ENCODE data around the gene ZNF664. TPM values are rescaled to one million over a fixed set of nuclear protein-coding genes. Genes with fewer than 3 reads are reported as not detected.

Gene ZNF664
- total RNA-seq, 1 experiment from 2014 or later = 124 TPM

- TF ChIP-seq RAD21 (IDR thresholded peaks at IDR 0.05; ENCODE audit: low read depth) (no peak), EGR1 (IDR thresholded peaks at IDR 0.05; ENCODE audit: low read depth) (no peak), POLR2AphosphoS5 (IDR thresholded peaks at IDR 0.05; ENCODE audit: low read depth, low read length) (no peak)
Observed at GRCh38 chr12:123997033-123997822, 24.2 kb downstream of the ZNF664 start (continued).

DNA sequence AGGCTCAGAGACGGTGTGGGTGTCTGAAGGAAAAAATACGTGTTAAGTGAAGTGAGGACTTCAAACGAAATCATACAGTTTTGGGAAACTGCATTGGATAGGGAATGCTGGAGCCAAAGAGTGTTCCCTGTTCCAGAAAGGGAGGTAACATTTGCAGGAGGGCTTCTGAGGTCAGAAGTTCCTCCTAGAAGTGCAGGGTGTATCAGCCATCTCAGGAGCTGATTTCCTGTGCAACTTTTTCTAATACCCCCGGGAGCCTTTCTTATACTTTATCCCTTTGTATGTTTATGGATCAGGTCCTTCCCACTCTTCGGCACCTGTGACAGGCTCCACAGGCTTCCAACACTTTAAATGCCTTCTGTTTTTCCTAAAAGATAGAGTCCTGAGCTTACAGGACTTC lies 24.9 kb downstream of the ZNF664 start:
- no TSS peak for BruUV-seq (replicated peaks)
- no peak overlapping the region for H3K4me2 ChIP-seq (ENCODE audit: low read length)
- peaks cover 2 to 3% of the 10 kb centered on the region in 2 experiments; a peak in 2 of 4 replicates for H3K36me3 ChIP-seq (ENCODE audit: control insufficient read depth in 1 of 2, insufficient read depth in 2 of 2, low read length in 2 of 2)
- H3K4me3 ChIP-seq (replicated peaks in 1 of 2; ENCODE audit: low read depth in 1 of 2, low read length in 2 of 2) = no peak overlapping the region
- no peak overlapping the region for H3K9ac ChIP-seq (ENCODE audit: low read length)
- peaks cover 78% of the 10 kb centered on the region for H3K79me2 ChIP-seq (ENCODE audit: insufficient read depth, low read length)
- TF ChIP-seq SIN3A (IDR thresholded peaks at IDR 0.05; ENCODE audit: low read depth) (no peak), FOSL1 (IDR thresholded peaks at IDR 0.05; ENCODE audit: low read depth) (no peak), EZH2phosphoT487 (IDR thresholded peaks at IDR 0.05; ENCODE audit: borderline replicate concordance) (no peak), CBX3 (IDR thresholded peaks at IDR 0.05; ENCODE audit: low read depth) (no peak), YY1 (IDR thresholded peaks at IDR 0.05; ENCODE audit: extremely low read depth, insufficient replicate concordance, low read depth, low read length) (no peak), POLR2A (IDR thresholded peaks at IDR 0.05; ENCODE audit: borderline replicate concordance, extremely low read depth, insufficient read depth, insufficient read length) (no peak), RAD21 (IDR thresholded peaks at IDR 0.05; ENCODE audit: low read depth) (no peak), ZNF274 (IDR thresholded peaks at IDR 0.05; ENCODE audit: low read depth, low read length) (no peak), JUND (IDR thresholded peaks at IDR 0.05) (no peak), SP1 (IDR thresholded peaks at IDR 0.05; ENCODE audit: low read depth) (no peak), EGR1 (IDR thresholded peaks at IDR 0.05; ENCODE audit: low read depth) (no peak), POLR2AphosphoS5 (IDR thresholded peaks at IDR 0.05; ENCODE audit: low read depth, low read length) (no peak), EZH2 (IDR thresholded peaks at IDR 0.05) (no peak)
- TF ChIP-seq, protein P1, sequence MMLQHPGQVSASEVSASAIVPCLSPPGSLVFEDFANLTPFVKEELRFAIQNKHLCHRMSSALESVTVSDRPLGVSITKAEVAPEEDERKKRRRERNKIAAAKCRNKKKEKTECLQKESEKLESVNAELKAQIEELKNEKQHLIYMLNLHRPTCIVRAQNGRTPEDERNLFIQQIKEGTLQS (IDR thresholded peaks at IDR 0.05) = no peak
- TF ChIP-seq, protein P2, sequence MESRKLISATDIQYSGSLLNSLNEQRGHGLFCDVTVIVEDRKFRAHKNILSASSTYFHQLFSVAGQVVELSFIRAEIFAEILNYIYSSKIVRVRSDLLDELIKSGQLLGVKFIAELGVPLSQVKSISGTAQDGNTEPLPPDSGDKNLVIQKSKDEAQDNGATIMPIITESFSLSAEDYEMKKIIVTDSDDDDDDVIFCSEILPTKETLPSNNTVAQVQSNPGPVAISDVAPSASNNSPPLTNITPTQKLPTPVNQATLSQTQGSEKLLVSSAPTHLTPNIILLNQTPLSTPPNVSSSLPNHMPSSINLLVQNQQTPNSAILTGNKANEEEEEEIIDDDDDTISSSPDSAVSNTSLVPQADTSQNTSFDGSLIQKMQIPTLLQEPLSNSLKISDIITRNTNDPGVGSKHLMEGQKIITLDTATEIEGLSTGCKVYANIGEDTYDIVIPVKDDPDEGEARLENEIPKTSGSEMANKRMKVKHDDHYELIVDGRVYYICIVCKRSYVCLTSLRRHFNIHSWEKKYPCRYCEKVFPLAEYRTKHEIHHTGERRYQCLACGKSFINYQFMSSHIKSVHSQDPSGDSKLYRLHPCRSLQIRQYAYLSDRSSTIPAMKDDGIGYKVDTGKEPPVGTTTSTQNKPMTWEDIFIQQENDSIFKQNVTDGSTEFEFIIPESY (IDR thresholded peaks at IDR 0.05; ENCODE audit: extremely low read depth, insufficient replicate concordance, low read length) = no peak
- H3K9me3 ChIP-seq (ENCODE audit: control insufficient read depth in 1 of 2, insufficient read depth in 1 of 2, low read depth in 1 of 2, low read length in 2 of 2) = no peaks in the 10 kb centered on the region
- H2AFZ ChIP-seq (ENCODE audit: low read depth, low read length, poor library complexity, severe bottlenecking) = no peak overlapping the region
- H4K20me1 ChIP-seq (ENCODE audit: insufficient read depth) = no peaks in the 10 kb centered on the region
- ChIA-PET CTCF (interaction anchor here (1.4 kb wide), 1 partner anchor 11 kb away, joined by 3 read pairs; no protein-coding TSS in a partner anchor), RAD21 (ENCODE audit: low non-redundant PET in 1 of 2, low total read pairs in 2 of 2, uncharacterized antibody in 2 of 2, unreplicated experiment in 2 of 2) (no interaction called here), POLR2A (no interaction called here)
- intact Hi-C loops (cut with micrococcal nuclease) = no loop called here
- no peaks in the 10 kb centered on the region for H3K27me3 ChIP-seq (ENCODE audit: insufficient read depth, low read length)
- H3K9me2 ChIP-seq (ENCODE audit: insufficient read depth) = no peaks in the 10 kb centered on the region
- ATAC-seq = no peak
- H3K4me1 ChIP-seq (ENCODE audit: control insufficient read depth in 1 of 2, insufficient read depth in 2 of 2, low read length in 2 of 2) = no peaks in the 10 kb centered on the region
- no peak overlapping the region for H3K27ac ChIP-seq (ENCODE audit: low read depth, low read length)
- DNase-seq (ENCODE audit: low read depth, low spot score) = no peak

All from HCT116 (cell line).